GM12864 (cell line): ENCODE results near the gene REL.
"Not testable (repeated sequence)": the region's sequence is repeated elsewhere in the genome, so short reads cannot be mapped to it uniquely, and the experiment has no call there.

ENCODE experiments used
- DNase-seq: peaks from one replicate; pipeline ENCODE4 v3.0.0-alpha.2; 2011; ENCODE audit warnings: low read depth
- H3K4me3 ChIP-seq: 2 replicates; pipeline ENCODE4 v1.5.1; 2011; ENCODE audit warnings: mild to moderate bottlenecking, low read depth, low read length, control low read depth
- CTCF ChIP-seq: IDR thresholded peaks from 2 replicates; pipeline ENCODE4 v1.5.1; 2011; ENCODE audit warnings: low read depth, mild to moderate bottlenecking, moderate library complexity, low read length, control low read depth, inconsistent platforms; ENCODE audit errors: missing control alignments

Gene REL

GRCh38 chr2:60890393-60890707 is 9.0 kb downstream of the REL start:
- no peak for TF ChIP-seq CTCF
- no peak for DNase-seq
- no peak overlapping the region for H3K4me3 ChIP-seq

GRCh38 chr2:60891180-60891579 is 9.8 kb downstream of the REL start:
- H3K4me3 ChIP-seq: no peak overlapping the region
- no peak for DNase-seq

GRCh38 chr2:60898567-60898966 is 17.2 kb downstream of the REL start:
- H3K4me3 ChIP-seq: no peak overlapping the region
- no peak for TF ChIP-seq CTCF
- DNase-seq: no peak

More at GRCh38 chr2:60891180-60891579, 9.8 kb downstream of the REL start:
- TF ChIP-seq CTCF: no peak

- H3K4me3 ChIP-seq: no peak overlapping the region
- DNase-seq: peak; percentile 35
- no peak for TF ChIP-seq CTCF
These were observed 18.0 kb downstream of the REL start for GRCh38 chr2:60899230-60899891.

- no peak for TF ChIP-seq CTCF
- DNase-seq: no peak
- no peak overlapping the region for H3K4me3 ChIP-seq
These were observed 18.5 kb downstream of the REL start for GRCh38 chr2:60899892-60900249.

DNA sequence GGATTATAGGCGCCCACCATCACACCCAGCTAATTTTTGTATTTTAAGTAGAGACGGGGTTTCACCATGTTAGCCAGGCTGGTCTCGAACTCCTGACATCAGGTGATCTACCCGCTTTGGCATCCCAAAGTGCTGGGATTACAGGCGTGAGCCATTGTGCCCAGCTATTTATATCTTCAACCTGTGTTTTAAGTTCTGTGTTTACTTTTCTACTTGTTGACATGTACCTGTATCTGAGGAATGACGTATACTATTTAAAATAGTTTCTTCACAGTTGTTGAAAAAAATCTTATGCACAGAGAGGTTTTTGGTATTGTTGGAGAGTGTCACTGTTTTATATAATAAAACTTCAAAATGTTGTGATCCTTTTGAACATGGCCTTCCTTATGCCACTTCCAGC is 19.9 kb downstream of the REL start:
- H3K4me3 ChIP-seq, DNase-seq: not testable (repeated sequence)

DNA sequence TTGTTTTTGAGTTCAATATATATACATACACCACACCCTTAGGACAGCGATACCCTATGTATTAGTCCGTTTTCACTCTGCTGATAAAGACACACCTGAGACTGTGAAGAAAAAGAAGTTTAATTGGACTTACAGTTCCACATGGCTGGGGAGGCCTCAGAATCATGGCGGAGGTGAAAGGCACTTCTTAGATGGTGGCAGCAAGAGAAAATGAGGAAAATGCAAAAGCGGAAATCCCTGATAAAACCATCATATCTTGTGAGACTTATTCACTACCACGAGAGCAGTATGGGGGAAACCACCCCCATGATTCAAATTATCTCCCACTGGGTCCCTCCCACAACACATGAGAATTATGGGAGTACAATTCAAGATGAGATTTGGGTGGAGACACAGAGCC is 24.5 kb downstream of the REL start:
- H3K4me3 ChIP-seq, DNase-seq: not testable (repeated sequence)

GRCh38 chr2:60906395-60906794 is 25.0 kb downstream of the REL start:
- no peak overlapping the region for H3K4me3 ChIP-seq
- no peak for DNase-seq
- no peak for TF ChIP-seq CTCF
